Kidney epithelial cell (primary cell): ENCODE measurements around the gene ADAT1. TPM values are rescaled to one million over a fixed set of nuclear protein-coding genes. Genes with fewer than 3 reads are reported as not detected.
"Not testable (repeated sequence)": the region's sequence is repeated elsewhere in the genome, so short reads cannot be mapped to it uniquely, and the experiment has no call there.

Experiments
- DNase-seq: peaks from one replicate; pipeline ENCODE4 v3.0.0-alpha.2; 2010; ENCODE audit warnings: low read depth
- H3K27me3 ChIP-seq: 2 replicates; pipeline ENCODE4 v1.6.0; 2011; ENCODE audit warnings: low read length; ENCODE audit not compliant: control insufficient read depth, insufficient read depth
- H3K36me3 ChIP-seq: 2 replicates; pipeline ENCODE4 v1.5.1; 2011; ENCODE audit warnings: low read length; ENCODE audit not compliant: control insufficient read depth, insufficient read depth
- H3K4me3 ChIP-seq: 2 replicates; pipeline ENCODE4 v1.5.1; 2011; ENCODE audit warnings: low read depth, mild to moderate bottlenecking, control low read depth, low read length
- total RNA-seq: library from RNA; depleted of rRNA; stranded (reverse); fragments of >200 nt; gene quantifications from 2 replicates; pipeline ENCODE4 v1.2.3, GENCODE V29; 2015
- TF ChIP-seq, protein P1 (sequence below): IDR thresholded peaks from 2 replicates; pipeline ENCODE4 v1.5.1; 2011; ENCODE audit warnings: mild to moderate bottlenecking, moderate library complexity, low read length, control low read depth, inconsistent platforms; ENCODE audit not compliant: insufficient read depth, poor library complexity, severe bottlenecking

ADAT1 gene
- total RNA-seq, 1 donor from 2014 or later, result 60.5 TPM

DNA sequence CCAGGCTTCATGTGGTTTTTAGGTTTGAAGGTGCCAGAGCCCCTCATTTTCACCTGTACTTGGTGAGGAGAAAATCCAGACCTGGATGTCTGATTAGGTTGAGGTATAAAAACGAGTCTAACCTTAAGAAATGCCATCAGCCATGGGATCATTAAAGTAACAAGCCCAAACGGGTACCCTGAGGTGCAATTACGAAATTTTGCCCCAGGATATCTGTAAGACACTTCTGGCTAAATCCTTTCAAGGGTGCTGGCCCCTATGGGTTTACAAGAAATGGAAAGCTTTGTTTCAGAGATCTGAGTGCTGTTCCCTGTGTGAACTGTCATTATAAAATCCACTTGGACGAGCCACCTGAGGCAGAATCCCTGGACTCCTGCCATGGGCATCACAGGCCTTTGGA is 19.8 kb downstream of the ADAT1 start:
- DNase-seq, result no peak
- TF ChIP-seq, protein P1, sequence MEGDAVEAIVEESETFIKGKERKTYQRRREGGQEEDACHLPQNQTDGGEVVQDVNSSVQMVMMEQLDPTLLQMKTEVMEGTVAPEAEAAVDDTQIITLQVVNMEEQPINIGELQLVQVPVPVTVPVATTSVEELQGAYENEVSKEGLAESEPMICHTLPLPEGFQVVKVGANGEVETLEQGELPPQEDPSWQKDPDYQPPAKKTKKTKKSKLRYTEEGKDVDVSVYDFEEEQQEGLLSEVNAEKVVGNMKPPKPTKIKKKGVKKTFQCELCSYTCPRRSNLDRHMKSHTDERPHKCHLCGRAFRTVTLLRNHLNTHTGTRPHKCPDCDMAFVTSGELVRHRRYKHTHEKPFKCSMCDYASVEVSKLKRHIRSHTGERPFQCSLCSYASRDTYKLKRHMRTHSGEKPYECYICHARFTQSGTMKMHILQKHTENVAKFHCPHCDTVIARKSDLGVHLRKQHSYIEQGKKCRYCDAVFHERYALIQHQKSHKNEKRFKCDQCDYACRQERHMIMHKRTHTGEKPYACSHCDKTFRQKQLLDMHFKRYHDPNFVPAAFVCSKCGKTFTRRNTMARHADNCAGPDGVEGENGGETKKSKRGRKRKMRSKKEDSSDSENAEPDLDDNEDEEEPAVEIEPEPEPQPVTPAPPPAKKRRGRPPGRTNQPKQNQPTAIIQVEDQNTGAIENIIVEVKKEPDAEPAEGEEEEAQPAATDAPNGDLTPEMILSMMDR, result no peak
- H3K4me3 ChIP-seq, result no peak overlapping the region
- peaks cover 2% of the 10 kb centered on the region for H3K36me3 ChIP-seq
- no peaks in the 10 kb centered on the region for H3K27me3 ChIP-seq

DNA sequence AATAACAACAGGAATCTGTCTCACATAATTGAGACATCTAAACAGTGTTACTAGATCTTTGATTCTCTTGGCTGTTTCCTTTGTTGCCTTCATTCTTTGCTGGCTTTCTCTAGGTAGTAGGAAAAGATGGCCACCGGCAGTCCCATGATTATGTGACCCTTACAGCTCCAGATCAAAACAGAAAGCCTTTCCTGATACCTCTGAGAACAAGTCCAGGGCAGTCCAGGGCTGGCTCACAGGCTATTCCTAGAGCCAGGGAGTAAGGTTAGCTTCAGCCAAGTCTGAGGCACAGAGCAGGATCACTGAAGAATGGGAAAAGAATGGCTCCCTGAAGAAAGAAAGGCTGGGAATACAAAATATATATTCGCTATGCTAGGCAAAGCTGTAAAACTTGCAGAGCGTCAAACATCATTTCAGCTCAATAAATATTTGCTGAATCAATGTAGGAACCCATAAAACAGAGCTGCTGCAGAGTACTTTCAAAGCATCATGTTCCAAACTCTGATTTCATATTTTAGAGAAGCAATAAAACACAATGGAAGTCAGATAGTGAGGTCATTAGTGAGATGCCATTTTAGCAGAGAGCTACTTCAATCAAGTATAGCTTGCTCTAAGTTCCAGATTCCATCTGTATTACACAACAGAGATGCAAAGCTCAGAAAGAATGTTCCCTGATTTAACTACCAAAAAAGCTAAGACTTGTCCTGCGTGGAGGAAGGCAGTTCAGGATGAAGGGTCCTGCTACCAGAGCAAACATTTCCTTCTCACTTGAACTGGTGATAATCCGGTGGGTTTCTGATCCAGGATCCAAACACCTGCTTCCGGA is 23.4 kb downstream of the ADAT1 start:
- peaks cover 2% of the 10 kb centered on the region for H3K36me3 ChIP-seq
- DNase-seq, result no peak
- H3K27me3 ChIP-seq, result no peaks in the 10 kb centered on the region

DNA sequence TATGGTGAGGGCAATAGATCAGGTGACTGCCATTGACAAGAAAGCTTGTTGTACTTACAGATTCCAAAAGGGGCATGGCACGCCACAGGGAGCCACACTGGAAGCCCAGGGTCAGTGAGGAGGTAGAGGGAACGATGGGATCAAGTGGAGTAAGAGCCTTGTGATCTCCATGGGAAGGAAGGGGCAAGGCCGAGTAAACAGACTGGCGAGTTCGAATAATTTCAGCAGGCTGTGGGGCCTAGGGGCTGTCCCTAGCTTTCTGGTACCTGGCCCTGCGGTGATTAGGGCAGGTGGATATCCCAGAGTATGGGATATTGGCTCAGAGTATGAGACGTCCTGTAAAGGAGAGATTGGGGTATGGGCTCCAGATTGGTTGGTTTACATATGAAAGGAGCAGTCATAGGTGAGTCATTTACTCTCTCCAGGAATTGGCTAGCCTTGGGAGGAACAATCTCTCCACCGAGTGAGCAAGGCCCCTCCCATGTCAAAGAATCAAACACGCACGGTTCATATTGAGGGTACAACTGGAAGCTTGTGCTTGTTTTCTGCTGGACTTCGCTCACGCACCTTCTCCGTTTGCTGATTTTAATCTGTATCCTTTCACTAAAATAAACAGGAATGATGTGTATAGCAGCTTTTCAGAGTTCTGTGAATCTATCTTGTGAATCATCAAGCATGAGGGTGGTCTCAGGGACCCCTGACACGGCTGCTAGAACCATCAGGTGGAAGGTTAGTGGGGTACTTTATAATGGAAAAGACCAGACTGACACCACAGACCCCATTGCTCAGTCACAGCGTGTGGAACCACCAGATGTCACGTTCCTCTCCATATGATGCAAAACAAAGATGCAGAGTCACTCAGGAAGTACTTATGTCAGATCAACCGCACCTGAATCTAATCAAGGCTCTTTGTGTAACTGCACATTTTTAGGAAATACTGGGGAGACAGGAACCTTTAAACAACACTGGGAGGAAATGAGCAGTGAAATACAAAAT is 29.0 kb downstream of the ADAT1 start:
- Histone ChIP-seq H3K4me3 (no peak overlapping the region), H3K36me3 (no peaks in the 10 kb centered on the region), H3K27me3 (no peaks in the 10 kb centered on the region)
- DNase-seq, result no peak
- TF ChIP-seq, protein P1, result no peak

More for the DNA sequence above, 23.4 kb downstream of the ADAT1 start:
- H3K4me3 ChIP-seq, result no peak overlapping the region
- TF ChIP-seq, protein P1, result no peak

DNA sequence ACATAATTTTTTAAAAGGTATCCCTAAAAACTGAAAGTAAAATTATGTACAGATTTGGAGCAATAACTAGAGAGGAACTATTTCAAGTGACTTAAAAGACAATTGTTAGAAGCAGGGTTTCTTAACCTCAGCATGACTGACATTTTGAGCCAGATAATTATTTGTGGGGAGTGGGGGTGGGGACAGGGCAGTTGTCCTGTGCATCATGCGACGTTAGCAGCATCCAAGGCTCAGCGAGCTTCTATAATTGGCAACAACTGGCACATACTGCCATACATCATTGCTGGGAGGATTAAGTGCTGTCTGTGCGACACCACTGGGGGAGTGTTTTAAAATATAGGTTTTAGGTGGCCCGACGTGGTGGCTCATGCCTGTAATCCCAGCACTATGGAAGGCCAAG is 29.8 kb downstream of the ADAT1 start:
- TF ChIP-seq, protein P1, result no peak
- Histone ChIP-seq H3K36me3 (no peaks in the 10 kb centered on the region), H3K4me3 (no peak overlapping the region), H3K27me3 (no peaks in the 10 kb centered on the region)
- DNase-seq, result no peak

GRCh38 chr16:75591927-75592326 is 31.2 kb downstream of the ADAT1 start:
- not testable (repeated sequence) for H3K27me3 ChIP-seq, DNase-seq, H3K36me3 ChIP-seq, H3K4me3 ChIP-seq

GRCh38 chr16:75590920-75591843 is 31.9 kb downstream of the ADAT1 start:
- TF ChIP-seq, protein P1, result no peak
- Histone ChIP-seq H3K27me3 (no peaks in the 10 kb centered on the region), H3K4me3 (no peak overlapping the region), H3K36me3 (no peaks in the 10 kb centered on the region)
- DNase-seq, result no peak
